HepG2 (cell line): ENCODE measurements around the gene DLG2. TPM values are rescaled to one million over a fixed set of nuclear protein-coding genes. Genes with fewer than 3 reads are reported as not detected.

Experiments
- ATAC-seq: fragments of 200-7000 bp; cut with Tn5 transposase; 3 replicates; pipeline ENCODE4 v1.9.1; 2020; ENCODE audit warnings: mild to moderate bottlenecking, moderate library complexity
- BruUV-seq: library from RNA; stranded (reverse); fragments of 400-500 nt; replicated peaks from 2 replicates; lab custom pipeline; 2021; lab: Mats Ljungman, UMichigan
- CTCF ChIA-PET: fragments of 300-600 bp; formaldehyde crosslinking; extraction: SDS; loops from one replicate; lab custom pipeline; 2021; ENCODE audit warnings: low total read pairs, inconsistent platforms, low intra/inter-chr PET ratio; lab: Yijun Ruan, JAX
- POLR2A ChIA-PET: fragments of 350-600 bp; sonication (Branson Sonifier 250); formaldehyde crosslinking; loops from one replicate; lab custom pipeline; 2020; ENCODE audit warnings: antibody characterized with exemption, inconsistent platforms; lab: Yijun Ruan, JAX
- DNase-seq: peaks from one replicate; pipeline ENCODE4 v3.0.0-alpha.2; 2015; ENCODE audit warnings: low spot score
- FAIRE-seq: peaks from 3 replicates; lab custom pipeline; 2011; peaks lifted over from hg19 to GRCh38; lab: Jason Lieb, UNC
- H2AFZ ChIP-seq: one replicate; pipeline ENCODE4 v1.6.1; 2011; ENCODE audit warnings: low read length, inconsistent platforms
- H3K27ac ChIP-seq: fragments of 300-600 bp; 3 replicates; pipeline ENCODE4 v1.8.0; 2011; ENCODE audit warnings: mixed run types, mild to moderate bottlenecking, mixed read lengths, low read length, inconsistent platforms; ENCODE audit not compliant: insufficient read depth; ENCODE audit errors: extremely low read length
- H3K27me3 ChIP-seq, 2 experiments: fragments of 200-600 bp in 1 of 2; 2 replicates in 1 of 2; 3 replicates in 1 of 2; pipeline versions ENCODE4 v1.6.0 to v1.8.0; 2011; ENCODE audit warnings: low read length in 2 of 2, mild to moderate bottlenecking in 2 of 2, moderate library complexity in 2 of 2, inconsistent platforms in 1 of 2; ENCODE audit not compliant: insufficient read depth in 2 of 2, control insufficient read depth in 1 of 2
- H3K36me3 ChIP-seq, 2 experiments: fragments of 200-600 bp in 1 of 2; replicated peaks in 1 of 2; 2 replicates in 1 of 2; 3 replicates in 1 of 2; pipeline versions ENCODE4 v1.5.1 to v1.8.0; 2011; ENCODE audit warnings: low read length in 2 of 2, inconsistent platforms in 1 of 2; ENCODE audit not compliant: insufficient read depth in 2 of 2, control insufficient read depth in 1 of 2
- H3K4me1 ChIP-seq: 2 replicates; pipeline ENCODE4 v1.5.1; 2012; ENCODE audit warnings: low read length, inconsistent platforms; ENCODE audit not compliant: insufficient read depth
- H3K4me2 ChIP-seq: 2 replicates; pipeline ENCODE4 v1.6.0; 2011; ENCODE audit warnings: low read depth, low read length, inconsistent platforms
- H3K4me3 ChIP-seq, 3 experiments: fragments of 200-600 bp in 1 of 3; sonication (generic), shearing (Covaris generic) in 1 of 3; replicated peaks in 1 of 3; 2 replicates each; pipeline ENCODE4 v1.5.1; 2011 to 2016; ENCODE audit warnings: low read length in 3 of 3, inconsistent platforms in 2 of 3, low read depth in 2 of 3, mild to moderate bottlenecking in 2 of 3, control low read depth in 1 of 3, mixed read lengths in 1 of 3; ENCODE audit not compliant: insufficient read depth in 1 of 3
- H3K79me2 ChIP-seq: one replicate; pipeline ENCODE4 v1.6.1; 2011; ENCODE audit warnings: low read length, inconsistent platforms; ENCODE audit not compliant: insufficient read depth
- H3K9ac ChIP-seq: 2 replicates; pipeline ENCODE4 v1.6.0; 2011; ENCODE audit warnings: mild to moderate bottlenecking, low read depth, low read length, inconsistent platforms; ENCODE audit not compliant: insufficient read depth
- H3K9me3 ChIP-seq: 2 replicates; pipeline ENCODE4 v1.5.1; 2012; ENCODE audit warnings: mild to moderate bottlenecking, low read length
- H4K20me1 ChIP-seq: 2 replicates; pipeline ENCODE4 v1.6.0; 2011; ENCODE audit warnings: inconsistent platforms, mild to moderate bottlenecking, low read length, moderate library complexity; ENCODE audit not compliant: insufficient read depth
- DNMT1 ChIP-seq: sonication (generic); formaldehyde crosslinking; IDR thresholded peaks from 2 replicates; pipeline ENCODE4 v1.5.1; 2020; ENCODE audit warnings: mild to moderate bottlenecking, missing genetic modification reagents
- ZNF10 ChIP-seq: sonication (generic); formaldehyde crosslinking; IDR thresholded peaks from 2 replicates; pipeline ENCODE4 v1.4.0; 2020; ENCODE audit warnings: mild to moderate bottlenecking, low read depth, missing genetic modification reagents, borderline replicate concordance
- ZNF430 ChIP-seq: sonication (generic); formaldehyde crosslinking; IDR thresholded peaks from 2 replicates; pipeline ENCODE4 v1.9.0; 2021; ENCODE audit warnings: mild to moderate bottlenecking, missing genetic modification reagents
- ZNF746 ChIP-seq: sonication (generic); formaldehyde crosslinking; IDR thresholded peaks from 2 replicates; pipeline ENCODE4 v1.8.0; 2022; ENCODE audit warnings: mild to moderate bottlenecking, missing genetic modification reagents
- ZNF883 ChIP-seq: sonication (generic); formaldehyde crosslinking; IDR thresholded peaks from 2 replicates; pipeline ENCODE4 v1.5.1; 2020; ENCODE audit warnings: mild to moderate bottlenecking, missing genetic modification reagents; ENCODE audit errors: not compliant biosample characterization
- WGBS: methylation state at CpG from one replicate; pipeline ENCODE4 v1.1.6; 2017; ENCODE audit warnings: low lambda C conversion rate; 5-methylcytosine and 5-hydroxymethylcytosine counted together
- in situ Hi-C: cut with HindIII; loops from 2 replicates; pipeline ENCODE4 v1.10.0; 2017; ENCODE audit warnings: low pct_unique_long_range_greater_than_20kb; ENCODE audit not compliant: extremely low pct_ligation_motif_present
- intact Hi-C: fragments of 100-400 bp; cut with micrococcal nuclease; formaldehyde crosslinking; loops from one replicate; pipeline ENCODE4 v1.10.0; 2022; ENCODE audit not compliant: unreplicated experiment
- polyA plus RNA-seq, 8 experiments: library from polyadenylated mRNA; depleted of rRNA in 3 of 8; stranded (reverse) in 7 of 8; unstranded in 1 of 8; fragments of >200 nt; fragmentation: Illumina TruSeq in 4 of 8; extraction: Trizol in 4 of 8; gene quantifications; 2 replicates each; pipeline versions ENCODE4 v1.2.1 to v1.2.3, GENCODE V29; 2011 to 2016; ENCODE audit warnings: low read depth in 4 of 8, missing spikeins in 1 of 8, mixed read lengths in 1 of 8; ENCODE audit not compliant: insufficient read depth in 1 of 8
- total RNA-seq, 5 experiments: library from RNA; depleted of rRNA; stranded (reverse); fragments of >200 nt; fragmentation: Illumina TruSeq; extraction: Trizol; gene quantifications; 2 replicates each; pipeline ENCODE4 v1.2.3, GENCODE V29; 2016; ENCODE audit warnings: low read depth in 1 of 5
- TF ChIP-seq, protein P1 (sequence below): sonication (generic); formaldehyde crosslinking; IDR thresholded peaks from 2 replicates; pipeline ENCODE4 v1.4.0; 2020; ENCODE audit warnings: missing genetic modification reagents
- TF ChIP-seq, protein P2 (sequence below): sonication (generic); formaldehyde crosslinking; IDR thresholded peaks from 2 replicates; pipeline ENCODE4 v1.5.1; 2020; ENCODE audit warnings: mild to moderate bottlenecking, missing genetic modification reagents, borderline replicate concordance

The DLG2 gene
- total and polyA plus RNA-seq, 2 of the 13 experiments (the other 11 are each of a cell fraction or from before 2014, with no cell fraction given), result 0.46 to 1.0 TPM

DNA sequence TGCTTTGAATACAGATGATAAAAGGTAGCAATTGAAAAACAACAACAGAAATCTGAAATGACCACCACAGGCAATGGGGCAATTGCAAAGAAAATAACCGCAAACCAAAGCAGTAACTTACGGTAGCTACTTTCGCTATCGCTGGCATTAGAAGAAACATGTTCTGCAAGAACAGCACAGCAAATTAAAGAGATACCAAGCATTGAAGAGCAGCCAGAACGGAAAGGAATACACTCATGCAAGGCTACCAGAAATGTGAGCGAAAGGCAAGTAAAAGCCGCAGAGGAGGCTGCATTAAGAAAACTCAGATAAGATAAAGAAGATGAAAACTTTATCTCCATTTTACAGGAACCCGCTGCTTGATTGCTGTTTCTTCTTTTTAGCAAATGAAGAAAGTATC is 2146.9 kb downstream of the DLG2 start:
- 69% methylated on average over 8 of the region's 8 CpGs for whole genome bisulfite sequencing
- H3K79me2 ChIP-seq, result no peaks in the 10 kb centered on the region
- H3K9me3 ChIP-seq, result no peaks in the 10 kb centered on the region
- ATAC-seq (no peak), FAIRE-seq (no peak), DNase-seq (no peak)
- in situ Hi-C loops (no loop called here), intact Hi-C loops (no loop called here)
- CTCF ChIA-PET, result no interaction called here
- no peak overlapping the region for H3K27ac ChIP-seq
- TF ChIP-seq ZNF430 (CRISPR knock-in tag) (no peak), ZNF746 (CRISPR knock-in tag) (no peak)
- TF ChIP-seq, protein P1, sequence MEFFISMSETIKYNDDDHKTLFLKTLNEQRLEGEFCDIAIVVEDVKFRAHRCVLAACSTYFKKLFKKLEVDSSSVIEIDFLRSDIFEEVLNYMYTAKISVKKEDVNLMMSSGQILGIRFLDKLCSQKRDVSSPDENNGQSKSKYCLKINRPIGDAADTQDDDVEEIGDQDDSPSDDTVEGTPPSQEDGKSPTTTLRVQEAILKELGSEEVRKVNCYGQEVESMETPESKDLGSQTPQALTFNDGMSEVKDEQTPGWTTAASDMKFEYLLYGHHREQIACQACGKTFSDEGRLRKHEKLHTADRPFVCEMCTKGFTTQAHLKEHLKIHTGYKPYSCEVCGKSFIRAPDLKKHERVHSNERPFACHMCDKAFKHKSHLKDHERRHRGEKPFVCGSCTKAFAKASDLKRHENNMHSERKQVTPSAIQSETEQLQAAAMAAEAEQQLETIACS (CRISPR knock-in tag), result no peak
- no peak overlapping the region for H3K4me2 ChIP-seq
- H2AFZ ChIP-seq, result no peak overlapping the region
- BruUV-seq, result no TSS peak
- POLR2A ChIA-PET, result no interaction called here
- no peaks in the 10 kb centered on the region for H3K36me3 ChIP-seq
- no peak overlapping the region for H3K4me3 ChIP-seq
- no peaks in the 10 kb centered on the region for H3K4me1 ChIP-seq
- no peak overlapping the region for H3K9ac ChIP-seq
- no peaks in the 10 kb centered on the region for H3K27me3 ChIP-seq
- H4K20me1 ChIP-seq, result no peaks in the 10 kb centered on the region

DNA sequence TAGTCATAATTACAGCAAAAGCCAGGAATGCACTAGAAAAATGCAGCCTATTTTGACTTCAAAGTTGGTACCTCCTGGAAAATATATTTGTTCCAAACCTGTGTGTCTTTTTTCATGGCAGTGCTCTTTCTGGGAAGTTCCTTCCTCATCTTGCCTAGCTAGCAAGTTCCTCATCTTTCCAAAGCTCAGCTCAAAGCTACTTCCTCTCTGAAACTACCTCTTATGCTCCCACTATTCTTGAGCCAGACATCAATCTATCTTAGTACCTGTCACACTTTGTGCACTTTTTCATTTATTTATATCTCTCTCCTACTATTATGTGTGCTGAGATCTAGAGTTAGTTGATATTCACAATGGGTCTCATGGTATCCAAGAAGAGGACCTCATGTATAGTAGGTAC is 2149.4 kb downstream of the DLG2 start:
- no peak overlapping the region for H3K4me3 ChIP-seq
- no TSS peak for BruUV-seq
- H3K27me3 ChIP-seq, result no peaks in the 10 kb centered on the region
- ATAC-seq, result no peak
- H2AFZ ChIP-seq, result no peak overlapping the region
- H3K36me3 ChIP-seq, result no peaks in the 10 kb centered on the region
- TF ChIP-seq ZNF883 (no peak), ZNF10 (CRISPR knock-in tag) (no peak), DNMT1 (CRISPR knock-in tag) (no peak)
- TF ChIP-seq, protein P2, sequence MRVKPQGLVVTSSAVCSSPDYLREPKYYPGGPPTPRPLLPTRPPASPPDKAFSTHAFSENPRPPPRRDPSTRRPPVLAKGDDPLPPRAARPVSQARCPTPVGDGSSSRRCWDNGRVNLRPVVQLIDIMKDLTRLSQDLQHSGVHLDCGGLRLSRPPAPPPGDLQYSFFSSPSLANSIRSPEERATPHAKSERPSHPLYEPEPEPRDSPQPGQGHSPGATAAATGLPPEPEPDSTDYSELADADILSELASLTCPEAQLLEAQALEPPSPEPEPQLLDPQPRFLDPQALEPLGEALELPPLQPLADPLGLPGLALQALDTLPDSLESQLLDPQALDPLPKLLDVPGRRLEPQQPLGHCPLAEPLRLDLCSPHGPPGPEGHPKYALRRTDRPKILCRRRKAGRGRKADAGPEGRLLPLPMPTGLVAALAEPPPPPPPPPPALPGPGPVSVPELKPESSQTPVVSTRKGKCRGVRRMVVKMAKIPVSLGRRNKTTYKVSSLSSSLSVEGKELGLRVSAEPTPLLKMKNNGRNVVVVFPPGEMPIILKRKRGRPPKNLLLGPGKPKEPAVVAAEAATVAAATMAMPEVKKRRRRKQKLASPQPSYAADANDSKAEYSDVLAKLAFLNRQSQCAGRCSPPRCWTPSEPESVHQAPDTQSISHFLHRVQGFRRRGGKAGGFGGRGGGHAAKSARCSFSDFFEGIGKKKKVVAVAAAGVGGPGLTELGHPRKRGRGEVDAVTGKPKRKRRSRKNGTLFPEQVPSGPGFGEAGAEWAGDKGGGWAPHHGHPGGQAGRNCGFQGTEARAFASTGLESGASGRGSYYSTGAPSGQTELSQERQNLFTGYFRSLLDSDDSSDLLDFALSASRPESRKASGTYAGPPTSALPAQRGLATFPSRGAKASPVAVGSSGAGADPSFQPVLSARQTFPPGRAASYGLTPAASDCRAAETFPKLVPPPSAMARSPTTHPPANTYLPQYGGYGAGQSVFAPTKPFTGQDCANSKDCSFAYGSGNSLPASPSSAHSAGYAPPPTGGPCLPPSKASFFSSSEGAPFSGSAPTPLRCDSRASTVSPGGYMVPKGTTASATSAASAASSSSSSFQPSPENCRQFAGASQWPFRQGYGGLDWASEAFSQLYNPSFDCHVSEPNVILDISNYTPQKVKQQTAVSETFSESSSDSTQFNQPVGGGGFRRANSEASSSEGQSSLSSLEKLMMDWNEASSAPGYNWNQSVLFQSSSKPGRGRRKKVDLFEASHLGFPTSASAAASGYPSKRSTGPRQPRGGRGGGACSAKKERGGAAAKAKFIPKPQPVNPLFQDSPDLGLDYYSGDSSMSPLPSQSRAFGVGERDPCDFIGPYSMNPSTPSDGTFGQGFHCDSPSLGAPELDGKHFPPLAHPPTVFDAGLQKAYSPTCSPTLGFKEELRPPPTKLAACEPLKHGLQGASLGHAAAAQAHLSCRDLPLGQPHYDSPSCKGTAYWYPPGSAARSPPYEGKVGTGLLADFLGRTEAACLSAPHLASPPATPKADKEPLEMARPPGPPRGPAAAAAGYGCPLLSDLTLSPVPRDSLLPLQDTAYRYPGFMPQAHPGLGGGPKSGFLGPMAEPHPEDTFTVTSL (CRISPR knock-in tag), result no peak
- H3K9me3 ChIP-seq, result no peaks in the 10 kb centered on the region
- no peaks in the 10 kb centered on the region for H3K4me1 ChIP-seq
- no peak overlapping the region for H3K9ac ChIP-seq
- H3K79me2 ChIP-seq, result no peaks in the 10 kb centered on the region
- no peak for DNase-seq
- H4K20me1 ChIP-seq, result no peaks in the 10 kb centered on the region
- no peak overlapping the region for H3K27ac ChIP-seq
- no peak overlapping the region for H3K4me2 ChIP-seq
- ChIA-PET CTCF (no interaction called here), POLR2A (no interaction called here)
- FAIRE-seq, result no peak
- in situ Hi-C loops (no loop called here), intact Hi-C loops (no loop called here)
